GM08714 (cell line): ENCODE measurements around the gene HOXB4.

Experiments used
- H3K4me3 ChIP-seq: fragments of 200-500 bp; sonication (Bioruptor generic); 2 replicates; pipeline ENCODE4 v1.5.1; 2014; ENCODE audit warnings: mild to moderate bottlenecking, low read length, inconsistent platforms
- ZNF274 ChIP-seq: IDR thresholded peaks from 2 replicates; pipeline ENCODE4 v1.6.1; 2012; ENCODE audit warnings: mild to moderate bottlenecking, low read depth, low read length

Gene HOXB4

DNA sequence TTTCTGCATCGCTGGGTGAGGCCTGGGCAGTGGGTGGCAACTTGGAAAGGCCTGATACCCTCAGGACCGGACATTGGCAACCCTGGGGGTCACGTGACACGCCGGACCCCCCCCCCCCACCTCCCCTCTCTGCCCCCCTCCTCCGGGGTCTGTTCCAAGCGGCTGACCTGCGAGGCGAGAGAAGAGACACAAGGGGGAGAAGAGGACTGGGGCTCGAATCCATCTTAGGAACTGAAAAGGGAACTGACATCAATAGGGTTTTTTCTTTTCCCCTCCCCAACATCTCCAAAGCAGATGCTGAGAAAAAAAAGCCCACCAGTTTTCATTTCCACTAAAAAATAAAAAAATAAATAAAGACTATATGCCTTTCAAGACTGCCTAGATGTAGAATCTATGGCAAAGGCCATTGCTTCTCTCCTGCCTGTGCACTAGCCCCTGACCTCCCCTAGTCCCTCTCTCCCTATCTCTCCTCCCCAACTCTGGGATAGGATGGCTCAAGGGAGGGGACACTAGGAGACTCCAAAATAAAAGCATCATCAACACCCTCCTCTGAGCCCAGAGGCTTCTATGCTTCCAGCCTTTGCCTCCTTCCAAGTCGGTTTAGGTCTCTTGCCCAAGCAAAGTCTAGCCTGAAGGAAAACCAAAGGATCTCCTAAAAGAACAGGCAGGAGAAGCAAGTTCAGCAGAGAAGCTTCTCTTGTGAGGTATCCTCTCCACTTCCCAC, 25.5 kb downstream of the HOXB4 start:
- TF ChIP-seq ZNF274: no peak
- H3K4me3 ChIP-seq: no peak overlapping the region

DNA sequence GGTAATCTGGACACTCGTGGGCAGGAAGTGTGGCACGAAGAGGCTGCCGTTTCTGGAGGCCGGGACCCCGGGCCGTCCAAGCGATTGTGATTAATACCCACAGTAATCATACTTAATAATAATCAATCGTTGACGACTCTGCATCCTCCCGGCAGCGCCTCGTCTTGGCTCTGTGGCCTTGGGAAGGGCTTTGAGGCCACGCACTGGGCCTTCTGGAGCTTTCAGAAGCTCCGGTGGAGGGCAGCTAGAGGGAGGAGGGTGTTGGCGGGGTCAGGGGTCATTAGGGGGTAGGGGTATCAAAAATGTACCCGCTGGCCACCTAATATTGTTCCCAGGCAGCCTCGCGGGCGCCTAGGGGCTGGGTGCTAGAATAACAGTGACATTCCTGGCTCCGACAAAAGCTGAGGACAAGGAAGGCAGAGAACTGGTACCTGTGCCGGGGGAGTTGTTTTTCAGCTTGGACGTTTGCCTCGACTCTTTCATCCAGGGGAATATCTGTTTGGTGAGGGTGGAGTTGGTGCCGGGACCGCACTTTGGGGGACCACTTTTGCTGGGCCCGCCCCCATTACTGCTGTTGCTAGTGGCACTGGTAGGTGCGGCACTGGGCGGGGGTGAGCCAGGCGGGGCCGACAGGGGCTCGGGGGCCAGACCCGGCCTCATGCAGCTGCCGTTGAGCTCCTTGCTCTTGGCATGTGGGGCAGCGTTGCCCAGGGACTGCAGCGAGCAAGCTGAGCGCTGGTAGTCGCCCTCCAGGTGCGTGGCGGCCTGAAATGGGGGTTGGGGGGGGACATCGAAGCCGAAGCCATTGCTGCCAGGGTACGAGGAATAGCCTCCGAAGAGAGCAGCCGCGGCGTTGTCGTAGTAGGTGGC, 26.3 kb downstream of the HOXB4 start:
- no peak overlapping the region for H3K4me3 ChIP-seq
- TF ChIP-seq ZNF274: no peak

- TF ChIP-seq ZNF274: no peak
- no peak overlapping the region for H3K4me3 ChIP-seq
These were observed 27.0 kb downstream of the HOXB4 start for GRCh38 chr17:48551214-48551555.

GRCh38 chr17:48550502-48551213, 27.5 kb downstream of the HOXB4 start:
- no peak for TF ChIP-seq ZNF274
- H3K4me3 ChIP-seq: no peak overlapping the region

GRCh38 chr17:48549914-48550501, 28.1 kb downstream of the HOXB4 start:
- H3K4me3 ChIP-seq: no peak overlapping the region
- no peak for TF ChIP-seq ZNF274

DNA sequence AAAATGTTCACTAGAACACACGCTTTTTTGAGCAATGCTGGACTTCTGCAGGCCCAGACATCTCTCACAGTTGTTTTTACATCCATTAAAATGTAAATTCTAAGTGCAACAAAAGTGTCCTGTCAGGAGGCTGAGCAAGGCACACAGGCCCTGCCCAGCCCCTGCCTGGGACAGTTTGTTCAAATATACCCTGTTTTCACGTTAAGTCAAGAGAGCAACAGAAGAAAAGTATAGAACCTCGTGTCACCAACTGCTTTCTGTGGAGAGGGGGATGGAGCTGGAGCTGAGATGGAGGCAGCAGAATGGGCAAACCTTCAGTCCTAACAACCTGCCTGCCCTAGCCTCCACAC, 28.9 kb downstream of the HOXB4 start:
- TF ChIP-seq ZNF274: no peak
- no peak overlapping the region for H3K4me3 ChIP-seq

- TF ChIP-seq ZNF274: no peak
- no peak overlapping the region; the same call in 1 of the 2 replicates for H3K4me3 ChIP-seq
These were observed 29.4 kb downstream of the HOXB4 start for GRCh38 chr17:48548523-48549280.

DNA sequence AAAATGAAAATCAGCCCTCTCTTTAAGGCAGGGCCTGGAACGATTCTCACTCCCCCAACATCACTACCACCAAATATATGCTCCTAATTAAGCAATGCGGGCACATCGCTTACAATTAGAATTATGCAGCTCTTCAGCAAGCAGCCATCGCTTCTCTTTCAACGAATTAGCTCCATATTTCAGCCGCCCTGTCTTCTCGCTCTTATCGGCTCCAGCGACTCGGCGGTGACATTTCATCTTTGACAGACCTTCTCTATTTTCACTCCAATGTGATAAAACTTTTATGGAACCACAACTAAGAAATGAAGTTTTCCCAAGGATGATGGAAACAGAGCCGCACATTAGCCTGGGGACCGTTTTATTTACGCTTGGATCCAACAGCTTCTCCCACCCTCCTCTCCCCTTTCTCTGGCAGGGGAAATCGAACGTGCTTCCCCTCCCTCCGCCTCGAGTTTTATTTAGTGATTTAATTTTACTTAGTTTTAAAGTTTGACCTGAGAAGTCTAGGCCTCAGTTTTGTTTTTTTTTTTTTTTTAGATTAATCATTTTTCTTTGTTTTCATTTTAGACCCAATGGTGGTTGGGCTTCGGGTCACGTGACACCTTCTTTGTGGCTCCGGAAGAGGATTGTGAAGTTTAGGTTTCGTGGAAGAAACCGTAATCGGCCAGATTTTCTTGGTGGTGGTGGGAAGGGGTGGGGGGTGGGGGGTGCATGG, 30.2 kb downstream of the HOXB4 start:
- peak overlapping the region; percentile 49 for H3K4me3 ChIP-seq
- no peak for TF ChIP-seq ZNF274

- no peak for TF ChIP-seq ZNF274
These were observed 31.0 kb downstream of the HOXB4 start for GRCh38 chr17:48546924-48547807.

GRCh38 chr17:48546137-48546923, 31.8 kb downstream of the HOXB4 start:
- no peak overlapping the region for H3K4me3 ChIP-seq
- no peak for TF ChIP-seq ZNF274

More at GRCh38 chr17:48546924-48547807, 31.0 kb downstream of the HOXB4 start:
- H3K4me3 ChIP-seq: peak overlapping the region; percentile 49

GRCh38 chr17:48545539-48545938, 32.6 kb downstream of the HOXB4 start:
- TF ChIP-seq ZNF274: no peak
- no peak overlapping the region for H3K4me3 ChIP-seq

DNA sequence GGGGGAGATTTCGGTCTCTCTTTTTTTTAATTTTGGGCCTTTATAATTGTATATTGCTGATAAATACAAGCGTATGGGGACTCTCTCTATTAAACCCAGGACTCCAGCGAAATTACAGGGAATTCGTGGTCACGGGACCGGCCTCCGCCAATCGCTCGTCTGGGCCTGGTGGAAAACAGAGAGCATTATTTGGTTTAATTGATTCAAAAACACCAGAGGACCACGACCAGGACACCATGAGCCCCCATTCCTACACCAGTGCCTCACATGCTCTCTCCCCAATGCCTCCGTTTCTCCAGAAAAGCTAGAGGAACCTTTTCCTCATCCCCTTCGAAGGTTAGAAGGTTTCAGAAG, 33.2 kb downstream of the HOXB4 start, which contains the start of gene HOXB2:
TSS of gene HOXB2 (minus strand) at position 88 of the 354 bp plus-strand sequence. CDS start 198 bp downstream, outside the sequence.
- no peak for TF ChIP-seq ZNF274
- H3K4me3 ChIP-seq: peak within 1 kb of the TSS; percentile 88
